ENCODE results near the gene GPC4. TPM values are rescaled to one million over a fixed set of nuclear protein-coding genes. Genes with fewer than 3 reads are reported as not detected.

The GPC4 gene
- total RNA-seq, 4 donors from 2014 or later = 7.4 to 11.0 (median 9.0) TPM

DNA sequence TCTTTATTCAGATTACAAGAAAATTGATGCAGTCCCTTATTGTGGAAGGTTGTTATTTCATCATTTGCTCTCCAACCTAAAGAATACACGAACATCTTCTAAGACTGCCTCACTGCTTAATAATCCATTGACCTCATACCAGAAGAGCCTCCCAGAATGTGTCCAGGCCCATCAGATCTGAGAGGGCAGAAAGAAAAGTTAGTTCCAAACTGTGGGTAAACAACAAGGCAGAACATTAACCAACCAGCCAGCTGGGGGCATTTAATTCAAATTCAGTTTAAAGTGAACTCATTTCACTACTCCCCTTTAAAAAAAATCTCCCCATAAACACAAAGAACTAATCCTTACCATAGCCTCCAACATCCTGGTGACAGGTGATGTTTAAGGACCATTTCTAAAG lies 13.8 kb downstream of the GPC4 start:
- Histone ChIP-seq H3K4me3 (no peak overlapping the region), H3K4me1 (no peaks in the 10 kb centered on the region), H3K27ac (no peak overlapping the region), H3K36me3 (no peaks in the 10 kb centered on the region), H3K9me3 (no peaks in the 10 kb centered on the region), H3K27me3 (no peaks in the 10 kb centered on the region)
- TF ChIP-seq POLR2A (IDR thresholded peaks at IDR 0.05) = no peak
- TF ChIP-seq, protein P1, sequence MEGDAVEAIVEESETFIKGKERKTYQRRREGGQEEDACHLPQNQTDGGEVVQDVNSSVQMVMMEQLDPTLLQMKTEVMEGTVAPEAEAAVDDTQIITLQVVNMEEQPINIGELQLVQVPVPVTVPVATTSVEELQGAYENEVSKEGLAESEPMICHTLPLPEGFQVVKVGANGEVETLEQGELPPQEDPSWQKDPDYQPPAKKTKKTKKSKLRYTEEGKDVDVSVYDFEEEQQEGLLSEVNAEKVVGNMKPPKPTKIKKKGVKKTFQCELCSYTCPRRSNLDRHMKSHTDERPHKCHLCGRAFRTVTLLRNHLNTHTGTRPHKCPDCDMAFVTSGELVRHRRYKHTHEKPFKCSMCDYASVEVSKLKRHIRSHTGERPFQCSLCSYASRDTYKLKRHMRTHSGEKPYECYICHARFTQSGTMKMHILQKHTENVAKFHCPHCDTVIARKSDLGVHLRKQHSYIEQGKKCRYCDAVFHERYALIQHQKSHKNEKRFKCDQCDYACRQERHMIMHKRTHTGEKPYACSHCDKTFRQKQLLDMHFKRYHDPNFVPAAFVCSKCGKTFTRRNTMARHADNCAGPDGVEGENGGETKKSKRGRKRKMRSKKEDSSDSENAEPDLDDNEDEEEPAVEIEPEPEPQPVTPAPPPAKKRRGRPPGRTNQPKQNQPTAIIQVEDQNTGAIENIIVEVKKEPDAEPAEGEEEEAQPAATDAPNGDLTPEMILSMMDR (IDR thresholded peaks at IDR 0.05) = no peak
- DNase-seq = no peak

- no peak for TF ChIP-seq POLR2A (IDR thresholded peaks at IDR 0.05)
- TF ChIP-seq, protein P1 (IDR thresholded peaks at IDR 0.05) = no peak
- Histone ChIP-seq H3K4me3 (no peak overlapping the region), H3K36me3 (no peaks in the 10 kb centered on the region), H3K9me3 (no peaks in the 10 kb centered on the region), H3K27me3 (no peaks in the 10 kb centered on the region), H3K4me1 (no peaks in the 10 kb centered on the region), H3K27ac (no peak overlapping the region)
- no peak for DNase-seq
These were observed 15.9 kb downstream of the GPC4 start for GRCh38 chrX:133399411-133399810.

DNA sequence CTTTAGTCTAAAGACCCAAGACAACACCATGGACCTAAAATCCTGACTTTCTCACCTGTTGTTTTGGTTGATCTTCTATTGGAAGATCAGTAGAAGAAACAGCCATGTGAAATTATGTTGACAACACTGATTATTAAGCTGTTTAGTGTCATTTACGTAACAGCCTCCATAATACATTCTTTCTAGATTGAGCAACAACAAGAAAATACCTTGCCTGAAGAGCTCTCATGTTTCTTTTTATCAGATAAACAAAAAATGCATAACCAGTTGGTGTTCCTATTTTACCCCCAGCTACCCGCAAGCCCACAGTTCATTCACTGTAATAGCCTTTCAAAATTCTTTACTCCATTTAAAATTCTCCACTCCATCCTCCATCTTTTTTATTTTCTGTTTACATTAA lies 20.5 kb downstream of the GPC4 start:
- TF ChIP-seq, protein P1 (IDR thresholded peaks at IDR 0.05) = no peak
- Histone ChIP-seq H3K4me3 (no peak overlapping the region), H3K27me3 (no peaks in the 10 kb centered on the region), H3K4me1 (peaks cover 0 to 14% (median 0%) of the 10 kb centered on the region in 4 donors), H3K36me3 (no peaks in the 10 kb centered on the region), H3K27ac (no peak overlapping the region), H3K9me3 (no peaks in the 10 kb centered on the region)
- no peak for DNase-seq

GRCh38 chrX:133392671-133393070 lies 22.6 kb downstream of the GPC4 start:
- Histone ChIP-seq H3K27me3 (no peaks in the 10 kb centered on the region), H3K9me3 (no peaks in the 10 kb centered on the region), H3K4me1 (peaks cover 0 to 14% (median 0%) of the 10 kb centered on the region in 4 donors), H3K36me3 (no peaks in the 10 kb centered on the region), H3K4me3 (no peak overlapping the region), H3K27ac (no peak overlapping the region)
- no peak for DNase-seq
- TF ChIP-seq, protein P1 (IDR thresholded peaks at IDR 0.05) = no peak
- no peak for TF ChIP-seq POLR2A (IDR thresholded peaks at IDR 0.05)

GRCh38 chrX:133391111-133391510 lies 24.2 kb downstream of the GPC4 start:
- no peak for DNase-seq
- Histone ChIP-seq H3K9me3 (no peaks in the 10 kb centered on the region), H3K4me3 (no peak overlapping the region), H3K27me3 (no peaks in the 10 kb centered on the region), H3K27ac (no peak overlapping the region), H3K36me3 (no peaks in the 10 kb centered on the region), H3K4me1 (peaks cover 0 to 14% (median 0%) of the 10 kb centered on the region in 4 donors)
- TF ChIP-seq, protein P1 (IDR thresholded peaks at IDR 0.05) = no peak
- no peak for TF ChIP-seq POLR2A (IDR thresholded peaks at IDR 0.05)

DNA sequence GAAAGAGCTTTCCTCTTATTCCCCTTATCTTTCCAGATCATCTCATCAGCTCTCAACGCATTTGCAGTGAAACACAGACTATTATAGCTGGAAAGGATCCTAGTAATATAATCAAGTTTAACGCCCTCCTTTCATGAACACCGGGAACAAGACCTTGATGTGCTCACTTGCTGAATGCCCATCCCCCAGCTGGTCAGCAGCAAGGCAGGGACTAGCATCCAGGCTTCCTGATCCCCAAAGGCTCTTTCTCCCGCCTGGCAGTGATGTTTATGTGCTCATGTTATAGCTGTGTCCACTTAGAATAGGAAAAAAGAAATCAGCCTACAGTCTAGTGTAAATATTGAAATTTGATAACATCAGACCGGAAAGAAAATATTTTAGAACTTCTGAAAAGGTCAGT lies 24.6 kb downstream of the GPC4 start:
- Histone ChIP-seq H3K27ac (no peak overlapping the region), H3K9me3 (no peaks in the 10 kb centered on the region), H3K27me3 (no peaks in the 10 kb centered on the region), H3K4me1 (peaks cover 0 to 14% (median 0%) of the 10 kb centered on the region in 4 donors), H3K36me3 (no peaks in the 10 kb centered on the region), H3K4me3 (no peak overlapping the region)
- DNase-seq = no peak
- no peak for TF ChIP-seq POLR2A (IDR thresholded peaks at IDR 0.05)
- TF ChIP-seq, protein P1 (IDR thresholded peaks at IDR 0.05) = no peak

Measured in Peyer's patch (tissue), 4 donors.